GM19351 (cell line): Measurements from ENCODE around the gene PHTF2.
"Not testable (repeated sequence)": the region's sequence is repeated elsewhere in the genome, so short reads cannot be mapped to it uniquely, and the experiment has no call there.

Source experiments
- ATAC-seq: cut with Tn5 transposase; IDR thresholded peaks from one replicate; pipeline ENCODE4 v1.9.1; 2021; ENCODE audit warnings: mild to moderate bottlenecking, moderate library complexity; ENCODE audit not compliant: unreplicated experiment

PHTF2 gene

GRCh38 chr7:77983973-77984372, 185.4 kb downstream of the PHTF2 start:
- no peak for ATAC-seq

- ATAC-seq: no peak
These were observed 186.8 kb downstream of the PHTF2 start for GRCh38 chr7:77985232-77985973.

GRCh38 chr7:77985974-77986339, 187.4 kb downstream of the PHTF2 start:
- no peak for ATAC-seq

DNA sequence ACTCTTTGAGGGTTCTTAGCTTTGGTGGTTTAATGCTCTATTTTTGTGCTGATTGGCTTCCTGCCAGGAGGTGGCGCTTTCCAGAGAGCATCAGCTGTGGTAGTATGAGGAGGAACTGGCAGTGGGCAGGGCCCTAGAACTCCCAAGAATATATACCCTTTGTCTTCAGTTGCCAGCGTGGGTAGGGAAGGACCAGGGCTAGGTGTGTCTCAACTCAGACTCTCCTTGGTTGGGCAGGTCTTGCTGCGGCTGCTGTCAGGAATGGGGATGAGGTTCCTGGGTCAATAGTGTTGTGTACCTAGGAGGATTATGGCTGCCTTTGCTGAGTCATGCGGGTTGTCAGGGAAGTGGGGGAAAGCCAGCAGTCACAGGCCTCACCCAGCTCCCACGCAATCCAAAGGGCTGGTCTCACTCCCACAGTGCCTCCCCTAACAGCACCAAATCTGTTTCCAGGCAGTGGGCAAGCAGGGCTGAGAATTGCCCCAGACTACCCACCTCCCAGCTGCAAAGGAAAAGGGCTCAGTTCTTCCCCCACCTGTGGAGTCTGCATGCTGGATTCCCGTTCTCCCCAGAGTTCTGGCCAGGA, 191.5 kb downstream of the PHTF2 start:
- no peak for ATAC-seq

DNA sequence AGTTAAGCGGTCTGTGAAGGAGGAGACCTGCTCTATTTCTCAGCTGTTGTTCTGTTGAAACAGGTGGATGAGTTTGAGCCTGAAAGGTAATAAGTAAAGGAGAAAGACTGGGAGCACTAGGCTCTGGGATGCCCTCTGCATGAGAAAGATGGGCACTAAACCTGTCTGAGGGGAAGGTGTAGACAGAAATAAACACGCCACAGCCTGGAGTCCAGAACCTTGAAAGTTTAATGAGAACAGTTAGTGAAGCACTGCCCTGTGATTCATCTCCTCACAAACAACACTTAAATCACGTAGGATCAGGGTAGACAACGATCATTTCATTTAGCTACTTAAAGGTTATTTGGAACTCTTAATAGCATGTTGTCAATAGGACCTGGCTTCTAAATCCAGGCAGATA, 193.1 kb downstream of the PHTF2 start:
- no peak for ATAC-seq

DNA sequence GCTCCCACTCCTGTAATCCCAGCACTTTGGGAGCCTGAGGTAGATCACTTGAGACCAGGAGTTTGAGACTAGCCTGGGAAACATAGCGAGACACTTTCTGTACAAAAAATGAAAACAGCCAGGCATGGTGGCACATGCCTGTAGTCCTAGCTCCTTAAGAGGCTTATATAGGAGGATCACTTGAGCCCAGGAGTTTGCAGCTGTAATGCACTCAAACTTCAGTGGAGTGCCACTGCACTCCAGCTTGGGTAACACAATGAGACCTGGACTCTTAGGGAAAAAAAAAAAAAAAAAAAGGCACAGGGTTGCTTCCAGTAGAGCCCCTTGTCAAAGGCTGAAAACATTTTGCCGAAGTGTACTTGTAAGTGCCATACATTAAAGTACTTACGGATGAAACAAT, 195.3 kb downstream of the PHTF2 start:
- ATAC-seq: no peak

GRCh38 chr7:77995717-77996116, 197.1 kb downstream of the PHTF2 start:
- no peak for ATAC-seq

DNA sequence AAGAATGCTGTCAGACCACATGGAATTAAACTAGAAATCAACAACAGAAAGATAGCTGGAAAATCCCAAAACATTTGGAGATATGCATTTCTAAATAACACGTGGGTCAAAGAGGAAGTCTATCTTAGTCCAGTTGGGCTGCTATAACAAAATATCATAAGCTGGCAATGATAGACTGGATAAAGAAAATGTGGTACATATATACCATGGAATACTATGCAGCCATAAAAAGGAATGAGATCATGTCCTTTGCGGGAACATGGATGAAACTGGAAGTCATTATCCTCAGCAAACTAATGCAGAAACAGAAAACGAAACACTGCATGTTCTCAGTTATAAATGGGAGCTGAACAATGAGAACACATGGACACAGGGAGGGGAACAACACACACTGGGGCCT, 200.6 kb downstream of the PHTF2 start:
- not testable (repeated sequence) for ATAC-seq

DNA sequence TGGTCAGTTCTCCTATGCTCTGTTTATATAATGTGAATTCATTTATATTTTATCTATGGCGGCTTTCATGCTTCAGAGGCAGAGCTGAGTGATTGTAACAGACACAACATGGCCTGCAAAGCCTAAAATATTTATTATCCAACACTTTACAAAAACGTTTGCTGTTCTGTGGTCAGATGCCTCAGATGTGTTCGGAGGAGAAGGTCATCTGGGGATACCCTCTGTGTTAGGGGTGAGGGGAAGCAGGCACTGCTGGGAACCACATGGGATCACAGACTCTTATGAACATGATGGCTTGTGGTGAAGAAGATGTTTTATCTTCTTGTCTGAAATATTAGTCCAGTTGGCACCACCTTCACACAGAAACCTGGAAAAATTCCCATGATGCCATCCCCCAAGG, 203.4 kb downstream of the PHTF2 start:
- ATAC-seq: no peak

DNA sequence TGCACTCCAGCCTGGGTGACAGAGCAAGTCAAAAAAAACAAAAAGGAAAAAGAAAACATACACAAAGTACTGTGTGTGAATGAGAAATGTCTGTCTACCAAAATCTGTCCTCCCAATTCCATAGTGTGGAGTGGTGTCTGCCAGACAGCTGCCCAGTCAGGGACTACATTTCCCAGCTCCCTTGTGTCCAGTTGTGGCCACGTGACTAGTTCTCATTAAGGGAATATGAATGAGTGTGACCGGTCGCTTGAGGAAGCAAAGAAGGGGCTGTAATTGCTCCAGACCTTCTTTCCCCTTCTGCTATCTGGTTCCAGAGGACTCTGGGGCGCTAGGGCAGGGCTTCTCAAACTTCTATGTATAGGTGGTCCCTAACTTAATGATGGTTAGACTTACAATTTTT, 204.1 kb downstream of the PHTF2 start:
- ATAC-seq: no peak

- ATAC-seq: no peak
These were observed 207.6 kb downstream of the PHTF2 start for GRCh38 chr7:78006063-78006755.
